AG09309 (cell line): ENCODE measurements around the gene RUFY2.

Experiments
- DNase-seq: peaks from one replicate; pipeline ENCODE4 v3.0.0-alpha.2; 2010; ENCODE audit warnings: low read depth
- H3K4me3 ChIP-seq: 2 replicates; pipeline ENCODE4 v1.5.1; 2011; ENCODE audit warnings: mild to moderate bottlenecking, low read depth, low read length, moderate library complexity; ENCODE audit not compliant: control insufficient read depth
- CTCF ChIP-seq: IDR thresholded peaks from 2 replicates; pipeline ENCODE4 v1.5.1; 2011; ENCODE audit warnings: mild to moderate bottlenecking, low read depth, low read length, inconsistent platforms; ENCODE audit not compliant: insufficient read depth, control insufficient read depth; ENCODE audit errors: missing control alignments

The RUFY2 gene

GRCh38 chr10:68333440-68334431 lies 73.3 kb downstream of the RUFY2 start:
- no peak for DNase-seq
- TF ChIP-seq CTCF, result no peak
- H3K4me3 ChIP-seq, result peak overlapping the region; percentile 72

GRCh38 chr10:68333058-68333395 lies 74.0 kb downstream of the RUFY2 start:
- no peak for TF ChIP-seq CTCF
- H3K4me3 ChIP-seq, result peak overlapping the region; percentile 72
- DNase-seq, result peak; percentile 31

GRCh38 chr10:68332259-68333057 lies 74.6 kb downstream of the RUFY2 start, which contains the start of gene PBLD:
PBLD (minus strand) TSS chr10:68332928; CDS start chr10:68306844, 26,084 bp downstream.
- peak; percentile 59 for TF ChIP-seq CTCF
- H3K4me3 ChIP-seq, result peak within 1 kb of the TSS; percentile 72
- peak; percentile 37 for DNase-seq

- DNase-seq, result peak; percentile 81
- TF ChIP-seq CTCF, result no peak
- H3K4me3 ChIP-seq, result peak within 1 kb of the TSS; percentile 72
Measured at GRCh38 chr10:68331455-68332258, 75.4 kb downstream of the RUFY2 start, which contains the start of gene HNRNPH3. HNRNPH3 (plus strand) TSS chr10:68332064; CDS start chr10:68337222, 5,158 bp downstream.

- no peak for DNase-seq
- H3K4me3 ChIP-seq, result peak overlapping the region; percentile 72
- TF ChIP-seq CTCF, result no peak
Measured at GRCh38 chr10:68330852-68331454, 76.1 kb downstream of the RUFY2 start.
